ENCODE measurements around the gene NELL1. TPM values are rescaled to one million over a fixed set of nuclear protein-coding genes. Genes with fewer than 3 reads are reported as not detected.

Gene NELL1
- total and polyA plus RNA-seq, 2 donors (not counting 3 experiments of a cell fraction or from before 2014, with no cell fraction given) = not detected

GRCh38 chr11:21494946-21495345 lies 825.6 kb downstream of the NELL1 start:
- Histone ChIP-seq H3K9me3 (replicated peaks; ENCODE audit: control insufficient read depth, insufficient read depth, low read length) (no peaks in the 10 kb centered on the region), H3K4me1 (ENCODE audit: control insufficient read depth, extremely low read depth, insufficient read depth, low read length) (no peaks in the 10 kb centered on the region), H3K27ac (ENCODE audit: insufficient read depth, low read depth, low read length) (no peak overlapping the region), H3K9me1 (replicated peaks; ENCODE audit: control insufficient read depth, extremely low read depth, insufficient read depth, low read length) (no peaks in the 10 kb centered on the region), H3K4me3 (replicated peaks in 1 of 3; ENCODE audit: insufficient read depth in 1 of 3, low read depth in 1 of 3, low read length in 3 of 3) (no peak overlapping the region), H3K4me2 (ENCODE audit: insufficient read depth, low read length) (no peak overlapping the region), H3K79me2 (ENCODE audit: control insufficient read depth, insufficient read depth, low read length) (no peaks in the 10 kb centered on the region), H3K36me3 (ENCODE audit: control insufficient read depth in 2 of 2, extremely low read depth in 1 of 2, insufficient read depth in 2 of 2, low read length in 2 of 2) (no peaks in the 10 kb centered on the region), H4K20me1 (replicated peaks; ENCODE audit: control insufficient read depth, extremely low read depth, insufficient read depth, low read length) (no peaks in the 10 kb centered on the region), H3K27me3 (ENCODE audit: control insufficient read depth in 2 of 2, insufficient read depth in 2 of 2, low read length in 2 of 2) (no peaks in the 10 kb centered on the region), H3K9ac (replicated peaks; ENCODE audit: extremely low read depth, insufficient read depth, low read length) (no peak overlapping the region), H2AFZ (ENCODE audit: low read depth, low read length) (no peak overlapping the region)
- intact Hi-C loops (cut with micrococcal nuclease) = no loop called here
- DNase-seq (ENCODE audit: low read depth, low spot score) (no peak), FAIRE-seq (no peak)
- ChIA-PET CTCF (no interaction called here), POLR2A (no interaction called here)
- TF ChIP-seq JUN (IDR thresholded peaks at IDR 0.05; ENCODE audit: borderline replicate concordance, insufficient read depth, insufficient read length, low read depth) = no peak
- TF ChIP-seq MAX (IDR thresholded peaks at IDR 0.05; ENCODE audit: insufficient read depth, insufficient read length) = no peak
- TF ChIP-seq POLR2A (IDR thresholded peaks at IDR 0.05; ENCODE audit: low read depth, low read length) = no peak
- TF ChIP-seq GATA2 (IDR thresholded peaks at IDR 0.05; ENCODE audit: insufficient read depth, insufficient read length, low read depth, low read length) = no peak
- TF ChIP-seq MYC (IDR thresholded peaks at IDR 0.05; ENCODE audit: low read depth, low read length) = no peak
- no peak for TF ChIP-seq CTCF (IDR thresholded peaks at IDR 0.05; ENCODE audit: extremely low read depth in 1 of 2, insufficient read depth in 1 of 2, low read depth in 1 of 2, low read length in 2 of 2)
- TF ChIP-seq EZH2 (IDR thresholded peaks at IDR 0.05; ENCODE audit: borderline replicate concordance, low read depth, low read length, severe bottlenecking) = no peak
- TF ChIP-seq POLR2AphosphoS5 (IDR thresholded peaks at IDR 0.05; ENCODE audit: insufficient read depth, low read depth, low read length) = no peak
- no peak for TF ChIP-seq FOS (IDR thresholded peaks at IDR 0.05; ENCODE audit: borderline replicate concordance, insufficient read depth, low read length)
- BruUV-seq (replicated peaks) = no TSS peak
- dilution Hi-C loops (cut with MboI; ENCODE audit: extremely low pct_ligation_motif_present, low sequenced_read_pairs) = no loop called here

Measured in endothelial cell of umbilical vein (primary cell).